ENCODE results near the gene LRRC4B.
"Not testable (repeated sequence)": the region's sequence is repeated elsewhere in the genome, so short reads cannot be mapped to it uniquely, and the experiment has no call there.

- TF ChIP-seq, protein P1, sequence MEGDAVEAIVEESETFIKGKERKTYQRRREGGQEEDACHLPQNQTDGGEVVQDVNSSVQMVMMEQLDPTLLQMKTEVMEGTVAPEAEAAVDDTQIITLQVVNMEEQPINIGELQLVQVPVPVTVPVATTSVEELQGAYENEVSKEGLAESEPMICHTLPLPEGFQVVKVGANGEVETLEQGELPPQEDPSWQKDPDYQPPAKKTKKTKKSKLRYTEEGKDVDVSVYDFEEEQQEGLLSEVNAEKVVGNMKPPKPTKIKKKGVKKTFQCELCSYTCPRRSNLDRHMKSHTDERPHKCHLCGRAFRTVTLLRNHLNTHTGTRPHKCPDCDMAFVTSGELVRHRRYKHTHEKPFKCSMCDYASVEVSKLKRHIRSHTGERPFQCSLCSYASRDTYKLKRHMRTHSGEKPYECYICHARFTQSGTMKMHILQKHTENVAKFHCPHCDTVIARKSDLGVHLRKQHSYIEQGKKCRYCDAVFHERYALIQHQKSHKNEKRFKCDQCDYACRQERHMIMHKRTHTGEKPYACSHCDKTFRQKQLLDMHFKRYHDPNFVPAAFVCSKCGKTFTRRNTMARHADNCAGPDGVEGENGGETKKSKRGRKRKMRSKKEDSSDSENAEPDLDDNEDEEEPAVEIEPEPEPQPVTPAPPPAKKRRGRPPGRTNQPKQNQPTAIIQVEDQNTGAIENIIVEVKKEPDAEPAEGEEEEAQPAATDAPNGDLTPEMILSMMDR (IDR thresholded peaks at IDR 0.05), result not testable (repeated sequence)
- TF ChIP-seq, protein P2, sequence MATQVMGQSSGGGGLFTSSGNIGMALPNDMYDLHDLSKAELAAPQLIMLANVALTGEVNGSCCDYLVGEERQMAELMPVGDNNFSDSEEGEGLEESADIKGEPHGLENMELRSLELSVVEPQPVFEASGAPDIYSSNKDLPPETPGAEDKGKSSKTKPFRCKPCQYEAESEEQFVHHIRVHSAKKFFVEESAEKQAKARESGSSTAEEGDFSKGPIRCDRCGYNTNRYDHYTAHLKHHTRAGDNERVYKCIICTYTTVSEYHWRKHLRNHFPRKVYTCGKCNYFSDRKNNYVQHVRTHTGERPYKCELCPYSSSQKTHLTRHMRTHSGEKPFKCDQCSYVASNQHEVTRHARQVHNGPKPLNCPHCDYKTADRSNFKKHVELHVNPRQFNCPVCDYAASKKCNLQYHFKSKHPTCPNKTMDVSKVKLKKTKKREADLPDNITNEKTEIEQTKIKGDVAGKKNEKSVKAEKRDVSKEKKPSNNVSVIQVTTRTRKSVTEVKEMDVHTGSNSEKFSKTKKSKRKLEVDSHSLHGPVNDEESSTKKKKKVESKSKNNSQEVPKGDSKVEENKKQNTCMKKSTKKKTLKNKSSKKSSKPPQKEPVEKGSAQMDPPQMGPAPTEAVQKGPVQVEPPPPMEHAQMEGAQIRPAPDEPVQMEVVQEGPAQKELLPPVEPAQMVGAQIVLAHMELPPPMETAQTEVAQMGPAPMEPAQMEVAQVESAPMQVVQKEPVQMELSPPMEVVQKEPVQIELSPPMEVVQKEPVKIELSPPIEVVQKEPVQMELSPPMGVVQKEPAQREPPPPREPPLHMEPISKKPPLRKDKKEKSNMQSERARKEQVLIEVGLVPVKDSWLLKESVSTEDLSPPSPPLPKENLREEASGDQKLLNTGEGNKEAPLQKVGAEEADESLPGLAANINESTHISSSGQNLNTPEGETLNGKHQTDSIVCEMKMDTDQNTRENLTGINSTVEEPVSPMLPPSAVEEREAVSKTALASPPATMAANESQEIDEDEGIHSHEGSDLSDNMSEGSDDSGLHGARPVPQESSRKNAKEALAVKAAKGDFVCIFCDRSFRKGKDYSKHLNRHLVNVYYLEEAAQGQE (IDR thresholded peaks at IDR 0.05; ENCODE audit: low read depth, low read length), result not testable (repeated sequence)
- not testable (repeated sequence) for TF ChIP-seq USF2 (IDR thresholded peaks at IDR 0.05; ENCODE audit: borderline replicate concordance, low read depth, low read length); POLR2AphosphoS5 (IDR thresholded peaks at IDR 0.05; ENCODE audit: low read depth, low read length); RXRA (IDR thresholded peaks at IDR 0.05; ENCODE audit: borderline replicate concordance, low read depth)
Observed at GRCh38 chr19:50612504-50613404, 44.5 kb upstream of the LRRC4B start.

All from SK-N-SH (cell line).